AG08396 (cell line): ENCODE measurements around the gene MKLN1.
"Not testable (repeated sequence)": the region's sequence is repeated elsewhere in the genome, so short reads cannot be mapped to it uniquely, and the experiment has no call there.

Experiments
- DNase-seq: peaks from one replicate; pipeline ENCODE4 v3.0.0; 2012; ENCODE audit warnings: low spot score, mixed read lengths

MKLN1 gene

GRCh38 chr7:131501930-131502685 is 174.4 kb downstream of the MKLN1 start:
- DNase-seq = no peak

DNA sequence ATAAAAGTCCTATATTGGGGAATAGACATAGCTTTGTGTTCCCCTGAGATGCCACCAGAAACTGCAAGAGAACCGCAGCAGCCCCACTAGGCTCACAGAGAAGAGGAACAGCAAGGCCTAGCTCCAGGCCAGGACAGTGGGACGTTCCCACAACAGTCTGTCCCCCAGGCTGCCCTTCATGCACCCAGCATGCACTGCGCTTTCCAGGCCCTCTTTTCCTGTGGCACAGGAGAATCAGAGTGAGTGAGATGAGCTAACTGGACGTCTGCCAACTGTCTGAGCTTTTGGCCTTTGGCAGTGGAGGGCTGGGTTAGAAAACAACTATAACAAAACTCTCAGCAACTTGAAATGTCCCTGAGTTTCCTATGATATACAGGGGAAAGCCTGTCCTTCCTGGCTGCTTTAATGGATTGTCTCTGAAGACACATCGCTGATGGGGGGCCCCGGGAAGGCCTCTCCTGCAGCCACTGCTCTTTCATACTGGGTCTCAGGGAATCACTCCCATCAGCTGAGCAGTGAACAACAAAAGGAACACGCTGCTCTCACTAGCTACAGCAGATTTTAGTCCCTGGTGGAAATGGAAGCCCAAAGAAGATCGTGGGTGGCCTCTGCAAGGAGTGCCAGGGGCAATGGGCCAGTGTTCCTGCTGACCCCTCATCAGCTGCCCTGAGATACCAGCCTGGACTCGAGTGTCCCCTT is 175.3 kb downstream of the MKLN1 start:
- DNase-seq = no peak

GRCh38 chr7:131503639-131504038 is 176.0 kb downstream of the MKLN1 start:
- DNase-seq = no peak

DNA sequence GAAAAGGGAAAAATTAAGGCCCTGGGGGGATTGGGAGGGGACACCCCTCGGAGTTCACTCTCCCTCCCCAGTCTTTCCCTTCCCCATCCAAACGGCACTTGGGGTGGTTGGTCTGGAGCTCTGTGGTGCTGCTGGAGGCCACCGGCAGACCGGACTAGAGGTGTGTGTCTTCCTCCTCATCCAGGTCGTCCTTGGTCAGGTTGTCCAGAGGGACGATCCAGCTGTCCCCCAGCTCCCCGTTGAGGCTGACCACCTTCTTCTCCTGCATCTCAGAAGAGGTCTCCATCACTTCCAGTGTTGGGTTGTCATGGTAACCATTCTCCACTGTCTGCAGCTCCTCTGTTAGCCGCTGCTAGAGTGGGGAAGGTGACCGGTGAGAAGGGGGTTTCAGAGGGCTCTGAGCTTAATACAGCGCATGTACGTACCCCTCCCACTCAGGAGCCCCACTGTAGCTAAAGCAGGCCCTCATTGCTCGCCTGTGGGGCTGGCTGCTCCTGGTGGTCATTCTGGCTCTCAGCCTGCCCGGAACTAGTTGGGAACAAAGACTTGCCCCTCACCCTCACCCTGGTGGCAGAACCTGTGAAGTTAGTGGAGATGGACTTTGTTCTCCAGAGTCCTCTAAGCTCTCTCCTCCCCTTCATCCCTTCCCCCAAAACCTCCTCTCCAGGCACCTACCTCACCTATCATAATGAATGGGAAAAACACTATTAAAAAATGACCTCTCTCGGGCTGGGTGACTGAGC is 176.7 kb downstream of the MKLN1 start:
- no peak for DNase-seq

GRCh38 chr7:131505037-131505620 is 177.5 kb downstream of the MKLN1 start:
- not testable (repeated sequence) for DNase-seq

DNA sequence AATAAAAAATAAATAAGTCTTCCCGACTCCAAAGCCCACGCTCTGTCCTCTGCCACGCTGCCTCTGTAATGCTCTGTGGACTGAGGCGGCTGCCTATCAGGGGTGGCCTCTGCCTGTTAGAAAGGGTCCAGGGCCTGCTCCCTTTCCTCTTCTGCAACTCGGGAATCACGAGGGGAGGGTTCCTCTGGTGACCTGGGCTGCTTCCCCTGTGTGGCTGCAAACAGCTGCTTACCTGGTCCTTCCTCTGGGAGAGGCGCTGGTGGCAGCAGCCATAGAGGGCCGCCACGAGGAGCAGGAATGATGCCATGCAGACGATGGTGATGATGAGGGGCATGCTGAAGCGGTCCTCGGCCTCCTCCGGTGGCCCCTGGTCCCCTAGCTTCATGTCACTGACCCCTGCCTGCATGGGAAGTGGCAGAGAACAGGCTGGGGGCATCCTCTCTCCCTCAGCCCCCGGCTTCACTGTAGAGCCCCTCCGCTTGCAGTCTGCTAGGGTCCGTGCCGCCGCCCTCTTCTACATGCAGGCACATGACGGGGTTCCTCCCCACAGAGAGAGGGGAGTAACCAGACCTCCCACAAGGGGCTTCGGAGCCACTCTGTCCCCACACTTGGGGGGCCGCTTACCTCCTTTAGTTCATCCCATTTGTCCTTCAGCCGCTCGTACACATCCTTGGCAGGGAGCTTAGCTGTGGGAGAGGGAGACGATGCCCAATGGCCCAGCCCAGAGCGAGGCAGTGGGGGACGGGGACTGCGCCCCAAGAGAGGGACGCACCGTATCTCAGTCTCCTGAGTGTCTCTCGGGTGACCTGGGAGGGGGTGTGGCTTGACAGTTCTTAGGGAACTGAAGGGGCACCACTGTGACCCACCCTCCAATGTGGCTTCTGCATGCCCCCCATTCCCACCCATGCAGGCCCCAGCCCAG is 178.2 kb downstream of the MKLN1 start:
- DNase-seq = no peak

- no peak for DNase-seq
Observed at GRCh38 chr7:131506597-131506996, 178.9 kb downstream of the MKLN1 start.

DNA sequence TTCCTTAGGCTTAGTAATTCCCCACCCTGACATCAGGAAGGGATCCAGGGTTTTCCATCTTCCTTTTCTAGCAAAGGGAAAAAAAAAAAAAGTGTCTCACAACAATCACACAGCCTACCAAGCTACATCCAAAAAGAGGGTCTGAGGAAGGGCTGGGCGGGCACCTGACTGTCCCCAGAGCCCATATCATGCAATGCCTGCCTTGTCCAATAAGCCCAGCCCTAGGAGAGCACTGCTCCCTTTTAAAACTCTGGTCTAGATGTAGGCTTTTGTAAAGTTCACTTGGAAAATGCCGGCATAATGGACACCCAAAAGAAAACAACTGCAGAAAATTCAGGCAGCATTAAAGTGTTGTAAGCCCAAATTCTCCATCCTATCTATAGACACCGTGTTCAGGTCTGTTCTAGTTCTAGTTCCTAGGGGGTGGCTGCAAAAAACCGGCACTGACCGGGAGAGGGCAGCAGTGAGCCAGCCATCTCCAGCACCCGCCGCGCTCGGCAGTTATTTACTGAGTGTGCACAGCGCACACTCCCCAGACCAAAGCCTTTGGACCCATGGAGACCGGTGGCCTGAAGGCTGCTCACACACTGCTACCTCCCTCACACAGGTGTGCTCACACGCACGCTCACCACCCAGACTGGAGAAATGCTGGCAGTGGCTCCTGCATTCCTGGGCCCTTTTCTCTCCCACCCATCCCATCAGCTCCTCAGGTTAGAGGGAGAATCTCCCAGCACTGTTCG is 180.1 kb downstream of the MKLN1 start:
- DNase-seq = peak; percentile 68

DNA sequence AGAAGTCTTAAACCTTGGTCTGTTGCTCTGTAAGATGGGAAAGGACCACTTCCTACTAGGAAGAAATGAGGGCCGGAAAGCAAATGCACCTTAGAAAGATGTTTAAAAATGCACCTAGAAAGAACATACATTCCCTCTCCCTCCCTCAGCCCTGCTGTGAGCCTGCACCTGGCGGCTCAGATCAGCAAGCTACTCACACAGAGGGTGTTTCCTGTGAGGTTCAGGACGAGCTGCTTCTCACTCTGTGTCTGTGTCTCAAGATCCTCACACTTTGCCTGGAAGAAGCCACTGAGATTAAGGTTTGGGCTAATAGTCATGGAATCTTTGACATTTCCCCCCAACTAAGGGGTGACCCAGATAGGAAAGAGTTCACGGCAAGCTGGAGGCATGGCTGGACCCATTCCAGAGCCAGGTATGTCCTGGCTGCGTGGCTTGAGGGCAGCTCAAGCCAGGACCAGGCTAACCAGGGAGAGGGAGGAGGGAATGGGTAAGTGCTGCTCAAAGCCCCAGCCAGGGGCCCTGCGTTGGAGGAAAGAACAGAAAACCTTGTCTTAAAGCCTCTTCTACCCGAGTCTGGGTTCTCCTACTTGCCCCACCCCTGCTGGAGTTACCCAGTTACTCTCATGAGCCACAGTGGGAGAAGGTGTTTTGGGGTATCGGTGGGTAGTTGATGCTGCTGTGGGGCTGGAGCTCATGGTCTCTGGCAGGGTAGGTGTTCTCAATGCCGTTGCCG is 181.2 kb downstream of the MKLN1 start:
- DNase-seq = no peak

- DNase-seq = no peak
Observed at GRCh38 chr7:131509781-131510180, 182.1 kb downstream of the MKLN1 start.

GRCh38 chr7:131511071-131511470 is 183.4 kb downstream of the MKLN1 start:
- no peak for DNase-seq

DNA sequence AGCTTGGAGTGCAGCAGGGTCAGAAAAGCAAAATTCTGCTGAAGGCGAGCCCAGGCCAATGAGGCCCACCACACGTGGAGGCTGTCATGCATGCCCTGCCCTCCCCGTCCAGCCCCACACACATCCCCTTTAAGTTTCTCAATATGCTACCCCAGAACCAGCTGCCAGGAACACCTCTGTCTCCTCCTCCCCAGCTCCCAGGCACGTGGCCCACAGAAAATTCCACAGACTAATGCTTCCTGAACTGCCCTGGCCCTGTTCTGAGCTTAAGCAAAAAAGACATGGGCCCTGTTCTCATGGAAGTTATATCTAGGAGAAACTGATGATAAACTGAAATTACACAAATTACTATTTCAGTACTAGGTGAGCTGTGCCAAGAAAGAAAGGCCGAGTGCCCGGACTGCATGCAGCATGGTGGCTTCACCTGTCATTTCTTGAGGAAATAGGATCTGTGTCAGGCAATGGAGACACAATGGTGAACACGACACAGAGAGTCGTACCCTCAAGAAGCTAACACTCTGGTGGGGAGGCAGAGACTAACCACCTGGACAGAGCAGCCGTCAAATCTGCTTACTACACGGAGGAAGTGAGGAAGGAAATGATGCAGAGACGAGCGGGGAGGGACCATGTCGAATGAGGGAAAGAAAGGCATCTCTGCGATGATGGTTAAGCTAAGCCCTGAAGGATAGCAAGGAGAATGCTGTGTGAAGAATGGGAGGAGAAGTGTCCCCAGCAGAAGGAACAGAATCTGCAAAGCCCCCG is 184.3 kb downstream of the MKLN1 start:
- no peak for DNase-seq

GRCh38 chr7:131513245-131514061 is 185.8 kb downstream of the MKLN1 start:
- DNase-seq = peak; percentile 87

- not testable (repeated sequence) for DNase-seq
Observed at GRCh38 chr7:131515471-131515870, 187.8 kb downstream of the MKLN1 start.

DNA sequence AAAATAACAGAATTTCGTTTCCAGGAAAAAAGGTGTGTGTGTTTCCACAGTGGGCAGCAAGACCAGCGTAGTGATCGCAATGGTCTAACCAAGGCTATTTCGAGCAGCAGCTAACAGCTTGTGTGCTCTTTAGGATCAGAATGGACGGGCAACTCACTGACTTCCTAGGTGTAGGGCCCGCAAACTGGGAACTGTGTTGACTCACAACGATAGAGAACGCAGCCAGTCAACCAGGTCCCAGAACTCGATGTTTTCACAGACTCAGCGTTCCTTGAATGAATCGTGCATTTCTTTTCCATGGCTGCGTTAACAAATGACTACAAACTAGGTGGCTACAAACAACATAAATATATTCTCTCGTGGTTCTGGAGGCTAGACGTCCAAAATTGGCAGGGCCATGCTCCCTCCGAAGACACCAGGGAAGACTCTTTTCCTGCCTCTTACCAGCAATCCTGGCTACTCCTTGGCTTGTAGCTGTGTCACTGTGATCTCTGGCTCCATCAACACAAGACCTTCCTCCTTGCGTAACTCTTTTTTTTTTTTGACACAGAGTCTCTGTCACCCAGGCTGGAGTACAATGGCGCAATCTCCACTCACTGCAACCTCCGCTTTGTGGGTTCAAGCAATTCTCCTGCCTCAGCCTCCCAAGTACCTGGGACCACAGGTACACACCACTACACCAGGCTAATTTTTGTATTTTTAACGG is 189.7 kb downstream of the MKLN1 start:
- DNase-seq = no peak

DNA sequence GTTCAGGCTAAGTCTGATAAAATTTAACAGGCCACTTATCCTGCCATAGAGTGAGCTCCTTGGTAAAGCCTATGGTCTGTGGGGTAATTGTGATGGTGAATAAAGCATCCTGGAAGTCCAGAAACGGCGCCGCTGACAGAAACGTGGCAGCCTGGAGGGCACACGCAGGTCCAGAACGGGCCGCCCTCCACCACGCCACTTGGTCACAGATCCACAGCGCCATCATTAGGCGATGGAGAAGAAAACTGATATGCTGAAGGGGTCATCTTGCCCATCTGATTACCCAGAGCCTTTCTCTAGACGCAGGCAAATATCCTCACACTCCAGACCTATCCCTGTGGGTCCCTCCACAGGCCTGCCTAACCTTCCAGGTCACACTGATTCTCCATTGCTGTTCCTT is 190.9 kb downstream of the MKLN1 start:
- no peak for DNase-seq

- DNase-seq = no peak
Observed at GRCh38 chr7:131521651-131522163, 194.0 kb downstream of the MKLN1 start.
